Measurements from ENCODE around the gene MKI67. TPM values are rescaled to one million over a fixed set of nuclear protein-coding genes. Genes with fewer than 3 reads are reported as not detected.

Gene MKI67
- total RNA-seq, 1 donor from 2014 or later: 0.64 TPM

DNA sequence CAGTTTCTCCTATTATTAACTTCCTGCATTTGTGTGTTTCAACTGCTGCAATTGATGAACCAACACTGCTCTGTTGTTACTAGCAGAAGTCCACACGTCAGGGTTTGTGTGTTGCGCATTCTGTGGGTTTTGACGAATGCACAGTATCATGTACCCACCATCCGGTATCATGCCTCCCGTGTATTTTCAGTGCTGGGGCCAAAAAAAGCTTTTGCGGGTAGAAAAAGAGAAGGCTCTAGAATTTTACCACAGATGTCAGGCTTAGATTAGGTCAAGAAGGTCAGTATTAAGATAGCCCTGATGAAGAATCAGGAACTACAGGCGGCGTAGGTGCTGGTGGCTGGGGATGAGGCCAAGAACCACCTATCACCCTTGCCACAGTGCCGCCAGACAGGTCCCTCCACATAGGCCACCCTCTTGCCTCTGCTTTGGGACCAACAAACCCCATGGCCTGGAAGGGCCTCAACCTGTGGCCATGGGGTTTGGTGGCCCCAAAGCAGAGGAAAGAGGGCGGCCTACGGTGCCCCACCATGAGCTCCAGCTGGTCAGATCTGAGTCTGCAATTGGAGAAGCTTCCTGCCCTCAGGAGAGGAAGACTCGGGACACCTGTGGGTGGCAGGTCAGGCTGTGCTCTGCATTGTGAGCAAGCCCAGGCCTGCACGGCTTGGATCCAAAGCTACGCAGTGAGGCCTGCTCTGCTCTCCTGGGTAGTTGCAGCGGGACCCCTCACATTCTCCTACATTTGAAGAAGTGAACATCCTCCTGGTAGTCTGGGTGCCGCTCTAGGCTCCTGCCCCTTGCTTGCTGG is 71.9 kb downstream of the MKI67 start:
- peak in 1 of 2 donors; percentile 62 for DNase-seq (ENCODE audit: low spot score in 2 of 2)
- Histone ChIP-seq H3K27me3 (no peaks in the 10 kb centered on the region), H3K9me3 (no peaks in the 10 kb centered on the region), H3K27ac (no peak overlapping the region), H3K4me1 (peaks cover 8 to 14% of the 10 kb centered on the region in 2 donors), H3K36me3 (no peaks in the 10 kb centered on the region), H3K4me3 (no peak overlapping the region)
- TF ChIP-seq, protein P1, sequence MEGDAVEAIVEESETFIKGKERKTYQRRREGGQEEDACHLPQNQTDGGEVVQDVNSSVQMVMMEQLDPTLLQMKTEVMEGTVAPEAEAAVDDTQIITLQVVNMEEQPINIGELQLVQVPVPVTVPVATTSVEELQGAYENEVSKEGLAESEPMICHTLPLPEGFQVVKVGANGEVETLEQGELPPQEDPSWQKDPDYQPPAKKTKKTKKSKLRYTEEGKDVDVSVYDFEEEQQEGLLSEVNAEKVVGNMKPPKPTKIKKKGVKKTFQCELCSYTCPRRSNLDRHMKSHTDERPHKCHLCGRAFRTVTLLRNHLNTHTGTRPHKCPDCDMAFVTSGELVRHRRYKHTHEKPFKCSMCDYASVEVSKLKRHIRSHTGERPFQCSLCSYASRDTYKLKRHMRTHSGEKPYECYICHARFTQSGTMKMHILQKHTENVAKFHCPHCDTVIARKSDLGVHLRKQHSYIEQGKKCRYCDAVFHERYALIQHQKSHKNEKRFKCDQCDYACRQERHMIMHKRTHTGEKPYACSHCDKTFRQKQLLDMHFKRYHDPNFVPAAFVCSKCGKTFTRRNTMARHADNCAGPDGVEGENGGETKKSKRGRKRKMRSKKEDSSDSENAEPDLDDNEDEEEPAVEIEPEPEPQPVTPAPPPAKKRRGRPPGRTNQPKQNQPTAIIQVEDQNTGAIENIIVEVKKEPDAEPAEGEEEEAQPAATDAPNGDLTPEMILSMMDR (IDR thresholded peaks at IDR 0.05): no peak
- intact Hi-C loops (cut with DNase I): no loop called here

DNA sequence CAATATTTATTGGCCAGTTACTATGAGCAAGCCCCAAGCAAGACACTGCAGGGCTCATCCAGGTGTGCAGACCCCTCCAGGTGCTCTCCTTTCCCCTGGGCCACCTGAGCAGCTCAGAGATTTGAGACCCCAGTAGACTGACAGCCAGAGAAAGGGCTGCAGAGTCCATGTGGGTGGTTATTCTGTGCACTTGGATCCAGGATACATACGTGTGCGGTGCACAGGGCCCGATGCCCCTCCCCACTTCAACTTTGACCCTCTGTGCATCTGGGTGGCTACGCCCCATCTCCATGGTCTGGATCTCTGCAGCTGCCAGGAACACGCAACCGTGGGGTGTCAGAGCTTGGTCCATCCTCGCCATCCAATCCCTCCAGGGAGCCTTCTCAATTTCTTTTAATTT is 72.9 kb downstream of the MKI67 start:
- Histone ChIP-seq H3K4me1 (peaks cover 2 to 4% of the 10 kb centered on the region in 2 donors), H3K27me3 (no peaks in the 10 kb centered on the region), H3K9me3 (no peaks in the 10 kb centered on the region), H3K36me3 (no peaks in the 10 kb centered on the region), H3K27ac (no peak overlapping the region), H3K4me3 (no peak overlapping the region)
- no peak for DNase-seq (ENCODE audit: low spot score in 2 of 2)
- TF ChIP-seq, protein P1 (IDR thresholded peaks at IDR 0.05): no peak
- intact Hi-C loops (cut with DNase I): no loop called here

DNA sequence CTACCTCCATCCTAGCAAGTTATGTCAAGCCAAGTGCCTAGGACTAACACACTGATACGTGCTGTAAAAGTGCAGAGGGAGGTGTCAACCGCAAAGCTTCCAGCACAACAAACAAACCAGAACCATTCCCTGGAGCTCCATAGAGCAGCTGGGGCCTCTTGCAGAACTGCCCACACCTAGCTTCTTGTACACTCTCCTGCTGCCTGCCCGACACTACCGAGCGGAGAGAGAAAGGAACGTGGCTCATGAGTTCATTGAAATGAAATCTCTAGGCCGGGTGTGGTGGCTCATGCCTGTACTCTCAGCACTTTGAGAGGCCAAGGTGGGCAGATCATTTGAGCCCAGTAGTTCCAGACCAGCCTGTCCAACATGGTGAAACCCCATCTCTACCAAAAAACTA is 73.5 kb downstream of the MKI67 start:
- peaks cover 2 to 4% of the 10 kb centered on the region in 2 donors for H3K4me1 ChIP-seq
- H3K4me3 ChIP-seq: no peak overlapping the region
- TF ChIP-seq, protein P1 (IDR thresholded peaks at IDR 0.05): no peak
- no peak overlapping the region for H3K27ac ChIP-seq
- no peaks in the 10 kb centered on the region for H3K36me3 ChIP-seq
- intact Hi-C loops (cut with DNase I): no loop called here
- DNase-seq (ENCODE audit: low spot score in 2 of 2): no peak
- no peaks in the 10 kb centered on the region for H3K27me3 ChIP-seq
- H3K9me3 ChIP-seq: no peaks in the 10 kb centered on the region

DNA sequence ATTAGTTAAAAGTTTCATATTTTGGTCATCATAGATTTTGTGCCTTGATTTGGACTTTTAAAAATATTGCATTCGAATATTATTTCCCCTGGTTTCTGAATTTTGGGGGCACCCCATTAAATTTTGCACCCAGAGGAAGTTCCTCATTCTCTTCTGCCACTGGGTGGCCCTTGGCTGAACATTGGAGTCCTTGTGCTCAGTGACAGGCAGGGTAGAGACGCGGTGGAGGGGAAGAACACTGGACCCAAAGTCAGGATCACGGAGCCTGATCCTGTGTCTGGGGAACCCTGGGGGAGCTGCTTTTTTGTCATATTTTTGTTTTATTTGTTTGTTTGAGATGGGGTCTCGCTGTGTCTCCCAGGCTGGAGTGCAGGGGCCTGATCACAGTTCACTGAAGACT is 74.7 kb downstream of the MKI67 start:
- no peaks in the 10 kb centered on the region for H3K9me3 ChIP-seq

DNA sequence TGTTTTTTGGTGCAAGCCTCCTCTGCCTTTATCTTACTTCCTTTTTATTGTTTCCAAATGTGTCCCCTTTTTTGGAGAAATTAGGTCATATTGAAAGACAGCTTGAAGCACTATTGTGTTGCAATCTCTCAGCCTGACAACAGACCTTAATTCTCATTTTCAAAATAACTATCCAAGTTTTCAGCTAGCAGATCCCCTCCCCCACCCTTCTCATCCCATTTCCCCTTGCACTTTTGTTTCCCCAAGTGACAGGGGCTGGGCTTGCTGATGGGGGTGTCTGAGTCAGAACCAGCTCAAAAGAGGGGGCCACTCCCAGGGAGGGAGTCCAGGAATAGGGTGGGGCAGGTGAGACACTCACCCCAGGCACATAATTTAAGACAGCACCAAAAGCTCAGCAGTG is 75.3 kb downstream of the MKI67 start:
- no peaks in the 10 kb centered on the region for H3K36me3 ChIP-seq
- no peak for DNase-seq (ENCODE audit: low spot score in 2 of 2)
- no peaks in the 10 kb centered on the region for H3K27me3 ChIP-seq
- TF ChIP-seq, protein P1 (IDR thresholded peaks at IDR 0.05): no peak
- peak overlapping the region in 1 of 2 donors; percentile 23 for H3K27ac ChIP-seq
- H3K9me3 ChIP-seq: no peaks in the 10 kb centered on the region
- H3K4me1 ChIP-seq: peaks cover 3 to 10% of the 10 kb centered on the region in 2 donors
- no peak overlapping the region for H3K4me3 ChIP-seq
- intact Hi-C loops (cut with DNase I): no loop called here

More for the DNA sequence above, 74.7 kb downstream of the MKI67 start:
- intact Hi-C loops (cut with DNase I): no loop called here
- H3K27me3 ChIP-seq: no peaks in the 10 kb centered on the region
- peaks cover 3 to 8% of the 10 kb centered on the region in 2 donors for H3K4me1 ChIP-seq
- no peak overlapping the region for H3K4me3 ChIP-seq
- no peaks in the 10 kb centered on the region for H3K36me3 ChIP-seq
- TF ChIP-seq, protein P1 (IDR thresholded peaks at IDR 0.05): no peak
- peak overlapping the region in 1 of 2 donors; percentile 28 for H3K27ac ChIP-seq
- peak in 1 of 2 donors; percentile 57 for DNase-seq (ENCODE audit: low spot score in 2 of 2)
